Thyroid gland (tissue), 4 donors: ENCODE results near the gene SLC19A1. TPM values are rescaled to one million over a fixed set of nuclear protein-coding genes. Genes with fewer than 3 reads are reported as not detected.

ENCODE experiments used
- DNase-seq, 2 donors: peaks; one replicate each; pipeline ENCODE4 v3.0.0-alpha.2; 2019
- H3K27ac ChIP-seq, 3 donors: fragments of 200-600 bp; sonication (generic); 1 replicate in 2 of 3; 2 replicates in 1 of 3; pipeline ENCODE4 v1.5.1; 2016 to 2019; ENCODE audit warnings: mild to moderate bottlenecking in 1 of 3, moderate library complexity in 1 of 3
- H3K27me3 ChIP-seq: fragments of 200-600 bp; sonication (generic); one replicate; pipeline ENCODE4 v1.5.1; 2019
- H3K36me3 ChIP-seq, 2 donors: fragments of 200-600 bp; sonication (generic); one replicate each; pipeline ENCODE4 v1.5.1; 2016 to 2019
- H3K4me1 ChIP-seq, 2 donors: fragments of 200-600 bp; sonication (generic); one replicate each; pipeline ENCODE4 v1.5.1; 2017 to 2019
- H3K4me3 ChIP-seq, 3 donors: fragments of 200-600 bp; sonication (generic); replicated peaks in 1 of 3; 1 replicate in 2 of 3; 2 replicates in 1 of 3; pipeline ENCODE4 v1.5.1; 2016; ENCODE audit warnings: mild to moderate bottlenecking in 1 of 3
- H3K9me3 ChIP-seq: fragments of 200-600 bp; sonication (generic); one replicate; pipeline ENCODE4 v1.5.1; 2017
- POLR2A ChIP-seq, 2 donors: fragments of 450-650 bp; IDR thresholded peaks; one replicate each; pipeline ENCODE4 v1.6.1; 2017; ENCODE audit warnings: antibody characterized with exemption in 2 of 2, mild to moderate bottlenecking in 2 of 2, moderate library complexity in 1 of 2
- WGBS, 2 donors: methylation state at CpG; one replicate each; pipeline ENCODE4 v1.1.5; 2017; 5-methylcytosine and 5-hydroxymethylcytosine counted together
- intact Hi-C: fragments of 100-400 bp; cut with DNase I; formaldehyde crosslinking; loops from one replicate; pipeline ENCODE4 v1.15.1; 2023
- total RNA-seq, 4 donors: library from RNA; depleted of rRNA; stranded (reverse); fragments of >200 nt; gene quantifications; one replicate each; pipeline ENCODE4 v1.2.3, GENCODE V29; 2016
- TF ChIP-seq, protein P1 (sequence below), 6 experiments: fragments of 200-600 bp in 3 of 6; fragments of 450-650 bp in 3 of 6; sonication (generic) in 3 of 6; IDR thresholded peaks; one replicate each; pipeline ENCODE4 v1.5.1; 2016 to 2019; ENCODE audit warnings: antibody characterized with exemption in 6 of 6, mild to moderate bottlenecking in 2 of 6, inconsistent platforms in 1 of 6, moderate library complexity in 1 of 6

The SLC19A1 gene
- total RNA-seq, 4 donors from 2014 or later: 7.6 to 15.5 (median 12.2) TPM

DNA sequence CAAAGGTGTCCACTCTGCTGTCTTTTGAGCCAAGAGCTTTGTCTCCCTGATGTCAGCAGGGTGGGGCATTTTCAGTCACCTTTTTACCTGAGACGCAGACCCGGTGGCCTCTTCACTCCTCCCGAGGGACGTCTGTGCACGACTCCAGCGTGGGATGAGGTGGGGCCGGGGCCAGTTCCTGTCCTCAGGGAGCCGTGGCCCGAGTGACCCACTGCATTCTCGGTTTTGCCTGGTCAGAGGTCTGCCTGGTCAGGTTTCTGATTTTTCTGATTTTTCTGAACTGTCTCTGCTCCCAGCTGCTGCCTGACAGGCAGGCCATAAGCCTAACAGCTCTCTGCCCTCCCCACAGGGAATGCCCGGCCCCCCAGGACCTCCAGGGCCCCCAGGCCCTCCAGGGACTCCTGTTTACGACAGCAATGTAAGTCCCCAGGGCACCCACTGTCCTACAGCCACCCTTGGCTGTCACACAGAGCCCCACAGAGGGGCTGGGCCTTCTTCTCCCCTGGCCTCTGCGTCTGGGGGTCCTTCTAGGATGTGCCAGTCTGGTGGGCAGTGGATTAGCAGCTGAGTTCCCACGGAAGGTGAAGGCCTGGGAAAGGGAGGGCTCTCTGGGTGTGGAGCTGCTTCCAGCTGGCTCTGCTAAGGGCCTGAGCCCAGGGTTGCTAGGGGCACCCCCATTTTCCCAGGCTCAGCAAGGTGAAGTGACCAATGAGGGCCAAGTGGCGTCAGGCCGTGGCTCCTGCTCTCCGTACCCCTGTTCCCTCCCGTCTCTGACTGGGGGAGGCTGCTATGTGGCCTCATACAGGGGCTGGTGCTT, 45.9 kb downstream of the SLC19A1 start:
- TF ChIP-seq POLR2A (IDR thresholded peaks at IDR 0.05): no peak
- TF ChIP-seq, protein P1, sequence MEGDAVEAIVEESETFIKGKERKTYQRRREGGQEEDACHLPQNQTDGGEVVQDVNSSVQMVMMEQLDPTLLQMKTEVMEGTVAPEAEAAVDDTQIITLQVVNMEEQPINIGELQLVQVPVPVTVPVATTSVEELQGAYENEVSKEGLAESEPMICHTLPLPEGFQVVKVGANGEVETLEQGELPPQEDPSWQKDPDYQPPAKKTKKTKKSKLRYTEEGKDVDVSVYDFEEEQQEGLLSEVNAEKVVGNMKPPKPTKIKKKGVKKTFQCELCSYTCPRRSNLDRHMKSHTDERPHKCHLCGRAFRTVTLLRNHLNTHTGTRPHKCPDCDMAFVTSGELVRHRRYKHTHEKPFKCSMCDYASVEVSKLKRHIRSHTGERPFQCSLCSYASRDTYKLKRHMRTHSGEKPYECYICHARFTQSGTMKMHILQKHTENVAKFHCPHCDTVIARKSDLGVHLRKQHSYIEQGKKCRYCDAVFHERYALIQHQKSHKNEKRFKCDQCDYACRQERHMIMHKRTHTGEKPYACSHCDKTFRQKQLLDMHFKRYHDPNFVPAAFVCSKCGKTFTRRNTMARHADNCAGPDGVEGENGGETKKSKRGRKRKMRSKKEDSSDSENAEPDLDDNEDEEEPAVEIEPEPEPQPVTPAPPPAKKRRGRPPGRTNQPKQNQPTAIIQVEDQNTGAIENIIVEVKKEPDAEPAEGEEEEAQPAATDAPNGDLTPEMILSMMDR (IDR thresholded peaks at IDR 0.05): no peak
- no peak for DNase-seq
- WGBS, 2 donors: 84 to 87% methylated on average over 14 to 15 of the region's 18 CpGs
- Histone ChIP-seq H3K4me3 (no peak overlapping the region), H3K4me1 (no peaks in the 10 kb centered on the region), H3K27ac (no peak overlapping the region), H3K9me3 (no peaks in the 10 kb centered on the region), H3K36me3 (peaks cover 8 to 14% of the 10 kb centered on the region in 2 donors), H3K27me3 (no peaks in the 10 kb centered on the region)
- intact Hi-C loops: no loop called here

DNA sequence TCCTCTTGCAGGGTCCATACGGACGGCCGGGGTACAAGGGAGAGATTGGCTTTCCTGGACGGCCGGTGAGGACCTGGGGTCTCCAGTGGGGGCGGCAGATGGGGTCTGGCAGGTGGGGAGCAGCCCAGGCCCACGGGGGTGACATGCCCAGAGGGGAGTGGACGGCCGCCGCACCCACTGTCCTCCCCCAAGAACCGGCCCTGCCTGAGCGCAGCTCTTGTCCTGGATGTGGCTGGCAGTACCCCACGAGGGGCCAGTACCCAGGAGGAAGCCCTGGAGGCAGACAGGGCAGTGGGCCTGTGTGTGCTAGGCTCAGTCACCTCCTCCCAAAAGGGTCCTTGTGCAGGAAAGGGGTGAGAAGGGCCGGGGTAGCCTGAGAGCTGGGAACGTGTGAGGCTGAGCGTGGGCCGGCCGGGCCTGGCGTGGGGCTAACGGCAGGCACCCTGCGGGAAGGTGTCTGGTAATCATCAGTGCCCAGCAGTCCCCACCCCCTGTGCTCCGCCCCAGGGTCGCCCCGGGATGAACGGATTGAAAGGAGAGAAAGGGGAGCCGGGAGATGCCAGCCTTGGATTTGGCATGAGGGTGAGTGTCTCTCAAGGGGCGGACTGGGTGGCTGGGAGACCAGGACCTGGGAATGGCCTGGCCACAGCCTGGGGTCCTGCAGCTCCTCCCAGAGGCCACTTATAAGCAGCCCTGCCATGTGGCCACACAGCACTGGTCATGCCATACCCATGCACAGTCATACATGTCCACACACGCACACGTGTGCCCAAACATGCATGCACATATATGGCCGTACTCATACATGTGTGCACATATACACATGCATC, 47.2 kb downstream of the SLC19A1 start:
- no peak for DNase-seq
- TF ChIP-seq, protein P1 (IDR thresholded peaks at IDR 0.05): no peak
- TF ChIP-seq POLR2A (IDR thresholded peaks at IDR 0.05): no peak
- H3K27ac ChIP-seq: no peak overlapping the region
- H3K36me3 ChIP-seq: peaks cover 8 to 14% of the 10 kb centered on the region in 2 donors
- WGBS, 2 donors: 89 to 95% methylated on average over 22 to 23 of the region's 30 CpGs
- intact Hi-C loops: no loop called here
- H3K27me3 ChIP-seq: no peaks in the 10 kb centered on the region
- no peaks in the 10 kb centered on the region for H3K9me3 ChIP-seq
- no peak overlapping the region for H3K4me3 ChIP-seq
- H3K4me1 ChIP-seq: no peaks in the 10 kb centered on the region

DNA sequence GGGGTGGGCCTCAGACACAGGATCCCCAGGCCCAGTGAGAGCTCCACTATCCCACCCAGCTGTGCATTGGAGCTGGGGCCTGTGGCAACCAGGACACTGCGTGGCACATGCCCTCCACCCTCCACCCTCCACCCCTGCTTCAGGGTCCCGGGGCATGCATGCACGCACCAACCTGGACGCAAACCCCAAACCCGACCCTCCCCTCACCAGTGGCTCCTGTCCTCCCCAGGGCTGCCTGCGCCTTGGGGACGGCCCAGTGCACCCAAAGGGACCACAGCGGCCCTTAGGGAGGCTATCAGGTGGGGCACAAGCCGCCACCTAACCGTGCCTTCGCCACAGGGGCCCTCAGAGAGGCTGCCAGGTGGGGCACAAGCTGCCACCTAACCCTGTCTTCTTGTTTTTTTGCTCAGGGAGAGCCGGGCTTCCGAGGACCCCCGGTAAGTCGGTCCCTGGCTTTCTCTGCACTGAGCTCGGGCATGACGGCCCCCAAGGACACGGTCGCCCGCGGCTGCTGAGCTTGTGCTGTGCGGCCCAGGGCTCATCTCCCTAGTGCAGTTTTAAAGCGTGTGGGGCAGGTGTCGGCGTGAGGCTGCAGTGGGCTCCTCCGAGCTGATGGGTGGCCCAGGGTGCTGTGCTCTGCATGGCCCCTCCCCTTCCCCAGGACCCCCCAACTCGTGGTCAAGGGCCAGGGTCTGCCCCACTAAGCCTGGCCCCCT, 47.9 kb downstream of the SLC19A1 start:
- WGBS, 2 donors: 95 to 98% methylated on average over 10 to 11 of the region's 27 CpGs
- peaks cover 8 to 14% of the 10 kb centered on the region in 2 donors for H3K36me3 ChIP-seq
- no peak for DNase-seq

DNA sequence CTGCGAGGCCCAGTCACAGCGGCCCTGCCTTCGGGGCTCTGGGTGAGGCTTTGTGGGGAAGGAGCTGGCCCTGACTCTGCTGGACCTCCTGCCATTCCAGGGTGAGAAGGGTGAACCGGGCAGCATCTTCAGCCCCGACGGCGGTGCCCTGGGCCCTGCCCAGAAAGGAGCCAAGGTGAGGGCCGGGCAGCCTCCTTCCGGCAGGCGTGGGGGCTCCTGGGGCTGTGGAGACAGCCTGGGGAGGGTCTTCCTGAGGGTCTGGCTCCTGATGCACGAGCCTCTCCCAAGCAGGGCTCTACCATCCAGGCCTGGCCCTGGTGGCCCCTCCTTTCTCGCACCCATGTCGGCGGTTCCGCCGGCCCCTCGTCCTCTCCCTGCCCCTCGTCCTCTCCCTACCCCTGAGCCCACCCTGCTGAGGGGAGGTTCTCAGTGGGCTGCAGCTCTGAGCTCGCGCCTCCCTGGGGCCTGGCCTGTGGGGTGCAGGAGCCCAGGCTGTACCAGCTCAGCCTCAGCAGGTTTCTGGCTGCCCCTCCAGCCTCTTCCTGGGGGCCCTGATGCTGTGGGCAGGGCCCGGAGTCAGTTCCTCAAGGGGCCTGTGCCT, 48.7 kb downstream of the SLC19A1 start:
- no peak overlapping the region for H3K4me3 ChIP-seq
- TF ChIP-seq, protein P1 (IDR thresholded peaks at IDR 0.05): no peak
- TF ChIP-seq POLR2A (IDR thresholded peaks at IDR 0.05): no peak
- WGBS, 2 donors: 91 to 95% methylated on average over 12 of the region's 21 CpGs
- intact Hi-C loops: no loop called here
- no peak for DNase-seq
- no peaks in the 10 kb centered on the region for H3K4me1 ChIP-seq
- no peak overlapping the region for H3K27ac ChIP-seq
- H3K27me3 ChIP-seq: no peaks in the 10 kb centered on the region
- peaks cover 3 to 11% of the 10 kb centered on the region in 2 donors for H3K36me3 ChIP-seq
- no peaks in the 10 kb centered on the region for H3K9me3 ChIP-seq

More for the DNA sequence above, 47.9 kb downstream of the SLC19A1 start:
- no peaks in the 10 kb centered on the region for H3K9me3 ChIP-seq
- H3K27ac ChIP-seq: no peak overlapping the region
- no peaks in the 10 kb centered on the region for H3K4me1 ChIP-seq
- no peak for TF ChIP-seq POLR2A (IDR thresholded peaks at IDR 0.05)
- TF ChIP-seq, protein P1 (IDR thresholded peaks at IDR 0.05): no peak
- intact Hi-C loops: no loop called here
- no peaks in the 10 kb centered on the region for H3K27me3 ChIP-seq
- H3K4me3 ChIP-seq: no peak overlapping the region
